Mesenchymal stem cell (in vitro differentiated cells and primary cell): ENCODE measurements around the gene SIRT7.

Experiments used
- DNase-seq: peaks from one replicate; pipeline ENCODE4 v3.0.0-alpha.2; 2013
- H2AFZ ChIP-seq: one replicate; pipeline ENCODE4 v1.6.1; 2013; ENCODE audit warnings: low read depth, mild to moderate bottlenecking, control low read depth, inconsistent platforms, low read length, moderate library complexity
- H2AK5ac ChIP-seq: 2 replicates; pipeline ENCODE4 v1.6.1; 2013; ENCODE audit warnings: low read length, moderate library complexity, mild to moderate bottlenecking, inconsistent platforms; ENCODE audit not compliant: severe bottlenecking
- H2BK120ac ChIP-seq: one replicate; pipeline ENCODE4 v1.6.1; 2013; ENCODE audit warnings: low read depth, mild to moderate bottlenecking, inconsistent platforms, low read length, moderate library complexity
- H2BK12ac ChIP-seq, 2 experiments: one replicate each; pipeline ENCODE4 v1.6.1; 2013; ENCODE audit warnings: inconsistent platforms in 2 of 2, low read length in 2 of 2, mild to moderate bottlenecking in 2 of 2, moderate library complexity in 2 of 2, control low read depth in 1 of 2
- H2BK15ac ChIP-seq: one replicate; pipeline ENCODE4 v1.6.1; 2013; ENCODE audit warnings: mild to moderate bottlenecking, low read depth, inconsistent platforms; ENCODE audit not compliant: poor library complexity, severe bottlenecking
- H2BK5ac ChIP-seq: 2 replicates; pipeline ENCODE4 v1.6.1; 2013; ENCODE audit warnings: low read depth, mild to moderate bottlenecking, low read length, control low read depth, inconsistent platforms; ENCODE audit not compliant: poor library complexity, severe bottlenecking
- H3K14ac ChIP-seq, 2 experiments: one replicate each; pipeline ENCODE4 v1.6.1; 2013; ENCODE audit warnings: inconsistent platforms in 2 of 2, low read length in 2 of 2, control low read depth in 1 of 2, mild to moderate bottlenecking in 1 of 2, moderate library complexity in 1 of 2
- H3K18ac ChIP-seq, 2 experiments: one replicate each; pipeline ENCODE4 v1.6.1; 2013; ENCODE audit warnings: inconsistent platforms in 2 of 2, low read length in 2 of 2, control low read depth in 1 of 2, low read depth in 1 of 2, mild to moderate bottlenecking in 1 of 2
- H3K23ac ChIP-seq, 2 experiments: one replicate each; pipeline ENCODE4 v1.6.1; 2013; ENCODE audit warnings: inconsistent platforms in 2 of 2, low read length in 2 of 2, mild to moderate bottlenecking in 2 of 2, moderate library complexity in 2 of 2, control low read depth in 1 of 2
- H3K27ac ChIP-seq: 2 replicates; pipeline ENCODE4 v1.5.1; 2013; ENCODE audit warnings: mild to moderate bottlenecking, moderate library complexity, low read length, control low read depth, inconsistent platforms; ENCODE audit not compliant: poor library complexity, severe bottlenecking
- H3K27me3 ChIP-seq, 2 experiments: 2 replicates each; pipeline versions ENCODE4 v1.6.1 to v1.7.0; 2013; ENCODE audit warnings: low read length in 2 of 2, mild to moderate bottlenecking in 2 of 2, moderate library complexity in 2 of 2, control low read depth in 1 of 2, inconsistent platforms in 1 of 2; ENCODE audit not compliant: control insufficient read depth in 1 of 2, insufficient read depth in 1 of 2
- H3K36me3 ChIP-seq, 2 experiments: 2 replicates each; pipeline versions ENCODE4 v1.6.1 to v1.7.0; 2013; ENCODE audit warnings: low read length in 2 of 2, control low read depth in 1 of 2, inconsistent platforms in 1 of 2, low read depth in 1 of 2, mild to moderate bottlenecking in 1 of 2; ENCODE audit not compliant: insufficient read depth in 2 of 2, control insufficient read depth in 1 of 2
- H3K4ac ChIP-seq, 2 experiments: one replicate each; pipeline ENCODE4 v1.6.1; 2013; ENCODE audit warnings: inconsistent platforms in 2 of 2, low read length in 2 of 2, mild to moderate bottlenecking in 2 of 2, moderate library complexity in 2 of 2, control low read depth in 1 of 2, low read depth in 1 of 2
- H3K4me1 ChIP-seq: 2 replicates; pipeline ENCODE4 v1.6.1; 2013; ENCODE audit warnings: low read depth, low read length, control low read depth; ENCODE audit not compliant: control insufficient read depth, insufficient read depth
- H3K4me2 ChIP-seq: 2 replicates; pipeline ENCODE4 v1.6.1; 2013; ENCODE audit warnings: low read length, mild to moderate bottlenecking, inconsistent platforms; ENCODE audit not compliant: poor library complexity, severe bottlenecking
- H3K4me3 ChIP-seq, 2 experiments: 2 replicates each; pipeline versions ENCODE4 v1.5.1 to v1.7.0; 2013; ENCODE audit warnings: low read length in 2 of 2, mild to moderate bottlenecking in 2 of 2, control low read depth in 1 of 2, low read depth in 1 of 2; ENCODE audit not compliant: insufficient read depth in 1 of 2
- H3K79me1 ChIP-seq: replicated peaks from 2 replicates; pipeline ENCODE4 v1.6.1; 2013; ENCODE audit warnings: mild to moderate bottlenecking, control low read depth, low read length, inconsistent platforms; ENCODE audit not compliant: poor library complexity, severe bottlenecking
- H3K9ac ChIP-seq: 2 replicates; pipeline ENCODE4 v1.7.0; 2013; ENCODE audit warnings: mild to moderate bottlenecking, low read length, moderate library complexity
- H3K9me3 ChIP-seq: 2 replicates; pipeline ENCODE4 v1.7.0; 2013; ENCODE audit warnings: mild to moderate bottlenecking, low read length; ENCODE audit not compliant: control insufficient read depth
- H4K8ac ChIP-seq: one replicate; pipeline ENCODE4 v1.6.1; 2013; ENCODE audit warnings: inconsistent platforms, mild to moderate bottlenecking, low read length, moderate library complexity
- H4K91ac ChIP-seq: one replicate; pipeline ENCODE4 v1.6.1; 2013; ENCODE audit warnings: mild to moderate bottlenecking, low read length, inconsistent platforms
- WGBS: methylation state at CpG from one replicate; pipeline ENCODE4 v1.1.7; 2013; ENCODE audit warnings: mixed read lengths; 5-methylcytosine and 5-hydroxymethylcytosine counted together

Gene SIRT7

DNA sequence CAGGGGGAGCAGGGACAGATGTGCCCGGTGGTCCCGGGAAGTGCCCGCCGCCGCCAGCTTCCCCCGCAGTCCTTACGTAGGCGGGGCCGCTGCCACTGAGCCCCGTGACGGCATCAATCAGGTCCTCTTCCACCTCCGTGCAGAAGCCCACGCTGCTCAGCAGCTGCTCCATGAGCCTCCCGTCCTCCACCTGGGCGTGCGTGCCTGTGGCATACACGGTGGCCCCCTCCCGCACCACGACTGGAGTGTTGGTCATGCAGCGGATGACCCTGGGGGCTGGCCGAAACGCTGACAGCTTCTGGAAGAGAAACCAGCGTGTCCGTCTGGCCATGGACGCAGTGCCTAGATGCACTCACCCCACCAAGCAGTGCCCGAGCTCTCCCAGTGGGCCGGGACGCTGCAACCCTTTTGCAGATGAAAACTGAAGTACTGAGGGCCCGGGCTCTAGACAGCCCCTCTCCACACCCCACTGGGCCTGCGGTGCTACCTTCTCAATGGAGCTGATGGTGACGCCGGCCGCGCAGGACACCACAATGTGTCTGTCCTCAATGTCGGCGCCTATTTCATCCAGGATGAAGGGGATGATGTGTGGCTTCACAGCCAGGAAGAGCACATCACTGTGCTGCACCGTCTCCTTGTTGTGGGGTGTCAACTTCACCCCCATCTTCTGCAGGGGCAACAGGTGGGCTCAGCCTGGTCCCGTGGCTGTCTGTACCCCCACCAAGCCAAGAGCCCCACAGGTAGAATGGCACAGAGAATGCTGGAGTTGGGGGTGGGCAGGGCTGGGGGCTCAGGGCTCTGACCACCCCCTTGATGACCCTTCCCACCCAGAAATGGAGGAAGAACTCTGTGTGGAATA is 17.1 kb upstream of the SIRT7 start:
- no peak overlapping the region for H2BK15ac ChIP-seq
- H4K8ac ChIP-seq: no peak overlapping the region
- no peak overlapping the region for H3K27ac ChIP-seq
- no peak overlapping the region for H3K9ac ChIP-seq
- H3K79me1 ChIP-seq: peaks cover 20% of the 10 kb centered on the region
- no peak overlapping the region for H2BK5ac ChIP-seq
- no peaks in the 10 kb centered on the region for H3K9me3 ChIP-seq
- H4K91ac ChIP-seq: no peak overlapping the region
- H3K14ac ChIP-seq: no peak overlapping the region
- no peak overlapping the region for H2AK5ac ChIP-seq
- no peak overlapping the region for H3K23ac ChIP-seq
- H2BK120ac ChIP-seq: no peak overlapping the region
- no peak overlapping the region for H2BK12ac ChIP-seq
- no peak overlapping the region for H2AFZ ChIP-seq
- peaks cover 0 to 37% of the 10 kb centered on the region in 2 experiments for H3K36me3 ChIP-seq
- DNase-seq: no peak
- H3K27me3 ChIP-seq: peaks cover 0 to 29% of the 10 kb centered on the region in 2 experiments
- no peak overlapping the region for H3K4me3 ChIP-seq
- WGBS: 96% methylated on average over 38 of the region's 38 CpGs
- no peak overlapping the region for H3K4ac ChIP-seq
- H3K18ac ChIP-seq: no peak overlapping the region
- peaks cover 26% of the 10 kb centered on the region for H3K4me1 ChIP-seq
- H3K4me2 ChIP-seq: peak overlapping the region; percentile 0

DNA sequence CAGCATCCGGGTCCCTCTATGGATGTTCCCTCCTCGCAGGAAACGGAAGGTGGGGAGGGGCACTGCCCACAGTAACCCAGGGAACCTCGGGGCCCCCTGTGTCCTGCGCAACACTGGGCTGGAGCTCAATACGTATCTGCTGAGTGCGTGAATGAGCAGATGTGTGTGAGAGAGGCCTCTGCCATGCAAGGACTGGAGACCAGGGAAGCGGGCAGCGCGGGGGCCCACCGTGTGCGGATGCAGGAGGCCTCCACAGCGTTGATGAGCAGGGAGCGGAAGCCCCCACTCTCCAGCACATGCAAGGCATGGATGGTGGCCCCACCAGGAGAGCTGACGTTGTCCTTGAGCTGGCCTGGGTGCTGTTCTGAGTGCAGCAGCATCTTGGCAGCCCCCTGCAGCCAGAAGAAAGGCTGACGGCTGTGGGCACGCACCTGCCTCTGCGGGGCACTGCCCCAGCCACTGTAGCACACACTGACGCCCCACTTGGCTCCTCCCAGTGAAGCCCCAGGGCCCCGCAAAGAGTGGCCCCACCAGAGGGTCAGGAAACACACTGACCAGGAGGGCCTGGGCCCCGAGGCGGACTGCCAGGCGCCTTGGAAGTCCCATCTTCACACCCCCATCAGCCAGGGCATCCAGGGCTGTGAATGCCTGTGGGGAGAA is 16.3 kb upstream of the SIRT7 start:
- Histone ChIP-seq H3K23ac (no peak overlapping the region), H4K8ac (no peak overlapping the region), H2BK5ac (no peak overlapping the region), H3K27me3 (peaks cover 0 to 24% of the 10 kb centered on the region in 2 experiments), H3K9me3 (no peaks in the 10 kb centered on the region), H3K79me1 (peaks cover 20% of the 10 kb centered on the region), H3K14ac (no peak overlapping the region), H2BK120ac (no peak overlapping the region), H3K4me3 (no peak overlapping the region), H3K9ac (no peak overlapping the region), H2BK12ac (no peak overlapping the region), H3K4ac (no peak overlapping the region), H3K36me3 (peaks cover 0 to 42% of the 10 kb centered on the region in 2 experiments), H3K18ac (no peak overlapping the region), H2AFZ (no peak overlapping the region), H2BK15ac (no peak overlapping the region), H2AK5ac (no peak overlapping the region), H3K4me1 (peaks cover 34% of the 10 kb centered on the region), H3K27ac (no peak overlapping the region), H3K4me2 (no peak overlapping the region), H4K91ac (peak overlapping the region; percentile 18)
- no peak for DNase-seq
- WGBS: 97% methylated on average over 23 of the region's 23 CpGs

GRCh38 chr17:81933178-81933699 is 15.3 kb upstream of the SIRT7 start:
- H4K91ac ChIP-seq: no peak overlapping the region
- H3K27me3 ChIP-seq: peaks cover 0 to 17% of the 10 kb centered on the region in 2 experiments
- H3K4me1 ChIP-seq: peaks cover 44% of the 10 kb centered on the region
- no peak overlapping the region for H2BK15ac ChIP-seq
- H2BK5ac ChIP-seq: no peak overlapping the region
- no peak overlapping the region for H4K8ac ChIP-seq
- no peak overlapping the region for H2BK12ac ChIP-seq
- H3K4me2 ChIP-seq: no peak overlapping the region
- no peak overlapping the region for H3K9ac ChIP-seq
- peaks cover 25% of the 10 kb centered on the region for H3K79me1 ChIP-seq
- H3K14ac ChIP-seq: no peak overlapping the region
- no peak overlapping the region for H2BK120ac ChIP-seq
- no peak overlapping the region for H3K18ac ChIP-seq
- no peak for DNase-seq
- no peak overlapping the region for H3K27ac ChIP-seq
- H3K36me3 ChIP-seq: peaks cover 0 to 42% of the 10 kb centered on the region in 2 experiments
- H3K23ac ChIP-seq: no peak overlapping the region
- H3K4me3 ChIP-seq: no peak overlapping the region
- no peaks in the 10 kb centered on the region for H3K9me3 ChIP-seq
- no peak overlapping the region for H3K4ac ChIP-seq
- H2AK5ac ChIP-seq: no peak overlapping the region
- 97% methylated on average over 14 of the region's 14 CpGs for WGBS
- no peak overlapping the region for H2AFZ ChIP-seq

GRCh38 chr17:81932333-81932983 is 14.5 kb upstream of the SIRT7 start:
- H4K8ac ChIP-seq: no peak overlapping the region
- H2BK15ac ChIP-seq: no peak overlapping the region
- H2BK120ac ChIP-seq: no peak overlapping the region
- no peak overlapping the region for H3K18ac ChIP-seq
- H3K14ac ChIP-seq: peak overlapping the region in 1 of 2 experiments; percentile 42
- no peak overlapping the region for H3K27ac ChIP-seq
- H3K4ac ChIP-seq: no peak overlapping the region
- 94% methylated on average over 9 of the region's 9 CpGs for WGBS
- no peak overlapping the region for H3K9ac ChIP-seq
- peaks cover 26% of the 10 kb centered on the region for H3K79me1 ChIP-seq
- peaks cover 0 to 17% of the 10 kb centered on the region in 2 experiments for H3K27me3 ChIP-seq
- H2BK5ac ChIP-seq: no peak overlapping the region
- no peak overlapping the region for H2BK12ac ChIP-seq
- H3K4me3 ChIP-seq: no peak overlapping the region
- DNase-seq: no peak
- no peaks in the 10 kb centered on the region for H3K9me3 ChIP-seq
- H3K4me2 ChIP-seq: no peak overlapping the region
- H3K23ac ChIP-seq: no peak overlapping the region
- no peak overlapping the region for H2AFZ ChIP-seq
- peaks cover 0 to 42% of the 10 kb centered on the region in 2 experiments for H3K36me3 ChIP-seq
- H4K91ac ChIP-seq: no peak overlapping the region
- no peak overlapping the region for H2AK5ac ChIP-seq
- H3K4me1 ChIP-seq: peaks cover 49% of the 10 kb centered on the region
